ENCODE results near the gene TMEM129.
"Not testable (repeated sequence)": the region's sequence is repeated elsewhere in the genome, so short reads cannot be mapped to it uniquely, and the experiment has no call there.

The TMEM129 gene

GRCh38 chr4:1673671-1674070 lies 47.5 kb downstream of the TMEM129 start:
- H3K4me2 ChIP-seq (ENCODE audit: insufficient read depth, low read length): no peak overlapping the region
- H3K4me1 ChIP-seq (ENCODE audit: insufficient read depth, low read length): no peaks in the 10 kb centered on the region
- no peaks in the 10 kb centered on the region for H3K79me2 ChIP-seq (ENCODE audit: insufficient read depth, low read length)
- H3K9ac ChIP-seq (ENCODE audit: low read depth, low read length): no peak overlapping the region
- H3K4me3 ChIP-seq (ENCODE audit: low read depth in 1 of 2, low read length in 2 of 2): no peak overlapping the region
- H3K36me3 ChIP-seq (ENCODE audit: insufficient read depth, low read length): no peaks in the 10 kb centered on the region
- no peak overlapping the region for H2AFZ ChIP-seq (ENCODE audit: low read depth, low read length)
- H4K20me1 ChIP-seq (ENCODE audit: insufficient read depth, low read length): no peaks in the 10 kb centered on the region
- TF ChIP-seq EZH2 (IDR thresholded peaks at IDR 0.05; ENCODE audit: borderline replicate concordance, low read depth, low read length, severe bottlenecking) (no peak), CTCF (IDR thresholded peaks at IDR 0.05; ENCODE audit: borderline replicate concordance, extremely low read depth, low read length, poor library complexity, severe bottlenecking) (no peak)
- no peak for ATAC-seq (ENCODE audit: insufficient read depth, low read depth)
- DNase-seq: no peak
- no peaks in the 10 kb centered on the region for H3K27me3 ChIP-seq (ENCODE audit: insufficient read depth, low read length, poor library complexity)
- no peaks in the 10 kb centered on the region for H3K9me3 ChIP-seq (ENCODE audit: insufficient read depth, low read length, severe bottlenecking)
- no peak overlapping the region for H3K27ac ChIP-seq (ENCODE audit: low read length)

DNA sequence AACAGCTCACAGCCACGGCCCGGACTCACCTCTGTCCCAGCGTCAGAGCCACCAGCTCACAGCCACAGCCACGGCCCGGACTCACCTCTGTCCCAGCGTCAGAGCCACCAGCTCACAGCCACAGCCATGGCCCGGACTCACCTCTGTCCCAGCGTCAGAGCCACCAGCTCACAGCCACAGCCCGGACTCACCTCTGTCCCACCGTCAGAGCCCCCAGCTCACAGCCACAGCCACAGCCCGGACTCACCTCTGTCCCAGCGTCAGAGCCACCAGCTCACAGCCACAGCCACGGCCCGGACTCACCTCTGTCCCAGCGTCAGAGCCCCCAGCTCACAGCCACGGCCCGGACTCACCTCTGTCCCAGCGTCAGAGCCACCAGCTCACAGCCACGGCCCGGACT lies 50.1 kb downstream of the TMEM129 start:
- H3K4me1 ChIP-seq (ENCODE audit: insufficient read depth, low read length); ATAC-seq (ENCODE audit: insufficient read depth, low read depth); H3K27ac ChIP-seq (ENCODE audit: low read length); H3K27me3 ChIP-seq (ENCODE audit: insufficient read depth, low read length, poor library complexity); H3K9me3 ChIP-seq (ENCODE audit: insufficient read depth, low read length, severe bottlenecking); H3K4me2 ChIP-seq (ENCODE audit: insufficient read depth, low read length); H3K9ac ChIP-seq (ENCODE audit: low read depth, low read length); H4K20me1 ChIP-seq (ENCODE audit: insufficient read depth, low read length); H2AFZ ChIP-seq (ENCODE audit: low read depth, low read length); H3K36me3 ChIP-seq (ENCODE audit: insufficient read depth, low read length); H3K79me2 ChIP-seq (ENCODE audit: insufficient read depth, low read length); DNase-seq; H3K4me3 ChIP-seq (ENCODE audit: low read depth in 1 of 2, low read length in 2 of 2): not testable (repeated sequence)

DNA sequence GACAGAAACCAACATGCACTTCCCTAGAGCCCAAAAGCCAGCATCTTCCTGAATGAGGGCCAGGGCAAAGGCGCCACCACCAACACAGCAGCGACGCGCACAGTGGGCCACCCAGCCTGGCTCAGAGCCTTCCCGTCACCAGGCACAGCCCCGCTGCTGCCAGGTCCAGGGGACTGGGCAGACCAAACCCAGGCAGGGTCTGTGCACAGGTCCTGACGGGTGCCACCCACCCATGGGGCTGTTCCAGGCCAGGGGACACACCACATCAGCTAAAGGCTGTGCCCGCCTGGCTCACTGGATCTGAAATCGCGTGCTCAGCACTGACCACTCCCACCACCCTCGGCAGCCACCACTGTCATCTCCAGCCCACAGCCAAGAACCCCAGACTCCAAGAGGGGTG lies 50.8 kb downstream of the TMEM129 start:
- H3K27me3 ChIP-seq (ENCODE audit: insufficient read depth, low read length, poor library complexity): no peaks in the 10 kb centered on the region
- H3K4me1 ChIP-seq (ENCODE audit: insufficient read depth, low read length): no peaks in the 10 kb centered on the region
- ATAC-seq (ENCODE audit: insufficient read depth, low read depth): no peak

DNA sequence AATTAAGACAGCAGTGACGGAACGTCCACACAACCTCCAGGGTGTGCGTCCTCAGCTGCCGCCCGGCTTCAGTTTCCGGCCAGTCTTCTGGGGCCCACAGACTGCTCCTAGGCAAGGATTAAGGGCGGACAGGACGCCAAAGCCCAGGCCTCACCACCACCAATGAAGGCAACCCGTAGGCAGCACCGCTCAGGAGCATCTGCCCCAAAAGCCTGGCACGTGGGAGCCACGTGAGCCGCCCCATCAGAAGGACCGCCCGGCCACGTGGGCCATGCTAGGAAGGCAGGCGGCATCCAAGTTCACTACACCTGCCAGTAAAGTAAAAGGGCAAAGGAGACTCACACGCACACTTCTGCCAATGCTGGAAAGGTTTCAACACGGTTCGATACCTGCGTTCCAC lies 51.3 kb downstream of the TMEM129 start:
- TF ChIP-seq EZH2 (IDR thresholded peaks at IDR 0.05; ENCODE audit: borderline replicate concordance, low read depth, low read length, severe bottlenecking): no peak
- TF ChIP-seq CTCF (IDR thresholded peaks at IDR 0.05; ENCODE audit: borderline replicate concordance, extremely low read depth, low read length, poor library complexity, severe bottlenecking): no peak
- no peak overlapping the region for H3K4me2 ChIP-seq (ENCODE audit: insufficient read depth, low read length)
- DNase-seq: no peak
- no peak overlapping the region for H3K9ac ChIP-seq (ENCODE audit: low read depth, low read length)
- H3K36me3 ChIP-seq (ENCODE audit: insufficient read depth, low read length): no peaks in the 10 kb centered on the region
- no peaks in the 10 kb centered on the region for H3K9me3 ChIP-seq (ENCODE audit: insufficient read depth, low read length, severe bottlenecking)
- ATAC-seq (ENCODE audit: insufficient read depth, low read depth): no peak
- H3K79me2 ChIP-seq (ENCODE audit: insufficient read depth, low read length): no peaks in the 10 kb centered on the region
- no peaks in the 10 kb centered on the region for H3K4me1 ChIP-seq (ENCODE audit: insufficient read depth, low read length)
- H3K4me3 ChIP-seq (ENCODE audit: low read depth in 1 of 2, low read length in 2 of 2): no peak overlapping the region
- H3K27ac ChIP-seq (ENCODE audit: low read length): no peak overlapping the region
- H3K27me3 ChIP-seq (ENCODE audit: insufficient read depth, low read length, poor library complexity): no peaks in the 10 kb centered on the region
- no peak overlapping the region for H2AFZ ChIP-seq (ENCODE audit: low read depth, low read length)
- H4K20me1 ChIP-seq (ENCODE audit: insufficient read depth, low read length): no peaks in the 10 kb centered on the region

More for the DNA sequence above, 50.8 kb downstream of the TMEM129 start:
- no peak overlapping the region for H3K27ac ChIP-seq (ENCODE audit: low read length)
- no peaks in the 10 kb centered on the region for H4K20me1 ChIP-seq (ENCODE audit: insufficient read depth, low read length)
- no peaks in the 10 kb centered on the region for H3K9me3 ChIP-seq (ENCODE audit: insufficient read depth, low read length, severe bottlenecking)
- H3K4me2 ChIP-seq (ENCODE audit: insufficient read depth, low read length): no peak overlapping the region
- DNase-seq: no peak
- no peak overlapping the region for H2AFZ ChIP-seq (ENCODE audit: low read depth, low read length)
- no peak overlapping the region for H3K9ac ChIP-seq (ENCODE audit: low read depth, low read length)
- no peaks in the 10 kb centered on the region for H3K79me2 ChIP-seq (ENCODE audit: insufficient read depth, low read length)
- no peaks in the 10 kb centered on the region for H3K36me3 ChIP-seq (ENCODE audit: insufficient read depth, low read length)
- no peak for TF ChIP-seq CTCF (IDR thresholded peaks at IDR 0.05; ENCODE audit: borderline replicate concordance, extremely low read depth, low read length, poor library complexity, severe bottlenecking)
- TF ChIP-seq EZH2 (IDR thresholded peaks at IDR 0.05; ENCODE audit: borderline replicate concordance, low read depth, low read length, severe bottlenecking): no peak
- H3K4me3 ChIP-seq (ENCODE audit: low read depth in 1 of 2, low read length in 2 of 2): no peak overlapping the region
